GM19397 (cell line): Measurements from ENCODE around the gene AGAP1.
"Not testable (repeated sequence)": the region's sequence is repeated elsewhere in the genome, so short reads cannot be mapped to it uniquely, and the experiment has no call there.

Experiments used
- ATAC-seq: cut with Tn5 transposase; IDR thresholded peaks from one replicate; pipeline ENCODE4 v1.9.1; 2021; ENCODE audit warnings: mild to moderate bottlenecking, moderate library complexity; ENCODE audit not compliant: unreplicated experiment

The AGAP1 gene

GRCh38 chr2:236125541-236125940, 631.7 kb downstream of the AGAP1 start:
- ATAC-seq = no peak

- no peak for ATAC-seq
Observed at GRCh38 chr2:236127010-236127409, 633.2 kb downstream of the AGAP1 start.

GRCh38 chr2:236128321-236128720, 634.5 kb downstream of the AGAP1 start:
- ATAC-seq = no peak

- ATAC-seq = no peak
Observed at GRCh38 chr2:236129935-236130334, 636.1 kb downstream of the AGAP1 start.

- no peak for ATAC-seq
Observed at GRCh38 chr2:236130349-236130998, 636.6 kb downstream of the AGAP1 start.

GRCh38 chr2:236131073-236131692, 637.3 kb downstream of the AGAP1 start:
- no peak for ATAC-seq

GRCh38 chr2:236133410-236134012, 639.7 kb downstream of the AGAP1 start:
- no peak for ATAC-seq

- no peak for ATAC-seq
Observed at GRCh38 chr2:236136538-236136937, 642.7 kb downstream of the AGAP1 start.

- no peak for ATAC-seq
Observed at GRCh38 chr2:236137066-236137465, 643.2 kb downstream of the AGAP1 start.

- ATAC-seq = not testable (repeated sequence)
Observed at GRCh38 chr2:236141616-236142015, 647.8 kb downstream of the AGAP1 start.

- no peak for ATAC-seq
Observed at GRCh38 chr2:236143811-236144210, 650.0 kb downstream of the AGAP1 start.

GRCh38 chr2:236146436-236146835, 652.6 kb downstream of the AGAP1 start:
- no peak for ATAC-seq

GRCh38 chr2:236155406-236155805, 661.6 kb downstream of the AGAP1 start:
- ATAC-seq = no peak

GRCh38 chr2:236156095-236156859, 662.4 kb downstream of the AGAP1 start:
- ATAC-seq = no peak

GRCh38 chr2:236156860-236157194, 663.0 kb downstream of the AGAP1 start:
- no peak for ATAC-seq

- no peak for ATAC-seq
Observed at GRCh38 chr2:236157366-236157765, 663.5 kb downstream of the AGAP1 start.

- no peak for ATAC-seq
Observed at GRCh38 chr2:236157815-236158498, 664.1 kb downstream of the AGAP1 start.

GRCh38 chr2:236158969-236159777, 665.3 kb downstream of the AGAP1 start:
- ATAC-seq = no peak

GRCh38 chr2:236159778-236160170, 665.9 kb downstream of the AGAP1 start:
- no peak for ATAC-seq

GRCh38 chr2:236160366-236161081, 666.7 kb downstream of the AGAP1 start:
- no peak for ATAC-seq
